Gastrocnemius medialis (tissue), 4 donors: ENCODE data around the gene STRN4.

Source experiments
- CTCF ChIP-seq, 5 experiments: fragments of 450-650 bp in 3 of 5; fragments of 200-600 bp in 2 of 5; sonication (generic) in 2 of 5; IDR thresholded peaks in 4 of 5; conservative IDR thresholded peaks in 1 of 5; 1 replicate in 4 of 5; 2 replicates in 1 of 5; pipeline ENCODE4 v1.5.1; 2016 to 2019; ENCODE audit warnings: antibody characterized with exemption in 5 of 5, mild to moderate bottlenecking in 3 of 5, moderate library complexity in 3 of 5
- POLR2A ChIP-seq, 2 donors: fragments of 450-650 bp; IDR thresholded peaks; one replicate each; pipeline ENCODE4 v1.6.1; 2017; ENCODE audit warnings: antibody characterized with exemption in 2 of 2, mild to moderate bottlenecking in 2 of 2, moderate library complexity in 2 of 2

- TF ChIP-seq POLR2A (IDR thresholded peaks at IDR 0.05), result no peak
- TF ChIP-seq CTCF (IDR thresholded peaks at IDR 0.05 in 4 of 5, conservative IDR thresholded peaks at IDR 0.05 in 1 of 5), result no peak
Measured at GRCh38 chr19:46725036-46725820, 21.0 kb downstream of the STRN4 start.
